Bronchial epithelial cell (primary cell): ENCODE data around the gene AP3B1. TPM values are rescaled to one million over a fixed set of nuclear protein-coding genes. Genes with fewer than 3 reads are reported as not detected.

Experiments used
- DNase-seq: peaks from one replicate; pipeline ENCODE4 v3.0.0-alpha.2; 2010; ENCODE audit warnings: low read depth
- FAIRE-seq: peaks from 2 replicates; lab custom pipeline; 2011; peaks lifted over from hg19 to GRCh38; lab: Jason Lieb, UNC
- H3K27me3 ChIP-seq: 2 replicates; pipeline ENCODE4 v1.5.1; 2011; ENCODE audit warnings: low read length; ENCODE audit not compliant: control insufficient read depth, insufficient read depth
- H3K36me3 ChIP-seq: 2 replicates; pipeline ENCODE4 v1.5.1; 2011; ENCODE audit warnings: low read length; ENCODE audit not compliant: control insufficient read depth, insufficient read depth
- H3K4me3 ChIP-seq: 2 replicates; pipeline ENCODE4 v1.5.1; 2011; ENCODE audit warnings: mild to moderate bottlenecking, low read depth, low read length, control low read depth
- CTCF ChIP-seq: IDR thresholded peaks from 2 replicates; pipeline ENCODE4 v1.5.1; 2011; ENCODE audit warnings: mild to moderate bottlenecking, moderate library complexity, low read length, control low read depth, inconsistent platforms; ENCODE audit not compliant: insufficient read depth, severe bottlenecking
- total RNA-seq: library from RNA; depleted of rRNA; stranded (reverse); fragments of >200 nt; gene quantifications from 2 replicates; pipeline ENCODE4 v1.2.1, GENCODE V29; 2014

The AP3B1 gene
- total RNA-seq, 1 donor from 2014 or later = 27.4 TPM

- no peak for DNase-seq
- H3K27me3 ChIP-seq = no peaks in the 10 kb centered on the region
- H3K36me3 ChIP-seq = no peaks in the 10 kb centered on the region
- no peak overlapping the region for H3K4me3 ChIP-seq
- FAIRE-seq = no peak
- TF ChIP-seq CTCF = no peak
These were observed 168.0 kb downstream of the AP3B1 start for GRCh38 chr5:78126536-78126935.

- Histone ChIP-seq H3K27me3 (no peaks in the 10 kb centered on the region), H3K36me3 (peaks cover 4% of the 10 kb centered on the region), H3K4me3 (no peak overlapping the region)
- no peak for TF ChIP-seq CTCF
- FAIRE-seq (no peak), DNase-seq (no peak)
These were observed 178.3 kb downstream of the AP3B1 start for GRCh38 chr5:78116167-78116566.

GRCh38 chr5:78113689-78114264 is 180.7 kb downstream of the AP3B1 start:
- Histone ChIP-seq H3K27me3 (no peaks in the 10 kb centered on the region), H3K36me3 (peaks cover 4% of the 10 kb centered on the region), H3K4me3 (no peak overlapping the region)
- FAIRE-seq (no peak), DNase-seq (no peak)
- no peak for TF ChIP-seq CTCF

- FAIRE-seq (no peak), DNase-seq (no peak)
- Histone ChIP-seq H3K27me3 (no peaks in the 10 kb centered on the region), H3K4me3 (no peak overlapping the region), H3K36me3 (peaks cover 4% of the 10 kb centered on the region)
- no peak for TF ChIP-seq CTCF
These were observed 181.6 kb downstream of the AP3B1 start for GRCh38 chr5:78112931-78113330.

GRCh38 chr5:78109891-78110324 is 184.6 kb downstream of the AP3B1 start:
- peaks cover 1% of the 10 kb centered on the region for H3K36me3 ChIP-seq
- no peak for FAIRE-seq

More at GRCh38 chr5:78109891-78110324, 184.6 kb downstream of the AP3B1 start:
- no peak for DNase-seq
- no peak for TF ChIP-seq CTCF
- Histone ChIP-seq H3K4me3 (no peak overlapping the region), H3K27me3 (no peaks in the 10 kb centered on the region)
